ENCODE results near the gene EVA1C. TPM values are rescaled to one million over a fixed set of nuclear protein-coding genes. Genes with fewer than 3 reads are reported as not detected.

Gene EVA1C
- total and polyA plus RNA-seq, 2 donors (not counting 1 experiment from before 2014, with no cell fraction given), result 2.4 to 4.6 TPM

- no peak for DNase-seq (ENCODE audit: low read depth in 2 of 2)
- no peak overlapping the region for H3K27ac ChIP-seq (ENCODE audit: insufficient read depth, low read length)
- TF ChIP-seq EZH2 (IDR thresholded peaks at IDR 0.05; ENCODE audit: low read length, missing control alignments) (no peak), CTCF (conservative IDR thresholded peaks at IDR 0.05 in 1 of 2, IDR thresholded peaks at IDR 0.05 in 1 of 2; ENCODE audit: low read depth in 1 of 2, low read length in 2 of 2) (no peak)
- no peak overlapping the region for H2AFZ ChIP-seq (ENCODE audit: low read length)
- H3K79me2 ChIP-seq (ENCODE audit: control insufficient read depth, insufficient read depth, low read length), result peaks cover 39% of the 10 kb centered on the region
- peaks cover 2% of the 10 kb centered on the region for H3K4me1 ChIP-seq (ENCODE audit: control insufficient read depth, extremely low read depth, insufficient read depth, low read length)
- no peak overlapping the region for H3K4me2 ChIP-seq (ENCODE audit: extremely low read depth, insufficient read depth, low read length)
- no peaks in the 10 kb centered on the region for H4K20me1 ChIP-seq (ENCODE audit: control insufficient read depth, extremely low read depth, insufficient read depth, low read length)
- no peaks in the 10 kb centered on the region for H3K9me3 ChIP-seq (ENCODE audit: control insufficient read depth, insufficient read depth, low read depth, low read length)
- H3K36me3 ChIP-seq (ENCODE audit: control insufficient read depth, insufficient read depth, low read length), result peaks cover 17% of the 10 kb centered on the region
- H3K27me3 ChIP-seq (ENCODE audit: control insufficient read depth, insufficient read depth, low read length), result no peaks in the 10 kb centered on the region
- H3K4me3 ChIP-seq (replicated peaks in 1 of 4; ENCODE audit: control extremely low read depth in 1 of 4, insufficient read depth in 1 of 4, low read depth in 3 of 4, low read length in 4 of 4), result no peak overlapping the region
- no peak overlapping the region for H3K9ac ChIP-seq (ENCODE audit: insufficient read depth, low read length)
Observed at GRCh38 chr21:32383812-32384211, 28.7 kb upstream of the EVA1C start.

DNA sequence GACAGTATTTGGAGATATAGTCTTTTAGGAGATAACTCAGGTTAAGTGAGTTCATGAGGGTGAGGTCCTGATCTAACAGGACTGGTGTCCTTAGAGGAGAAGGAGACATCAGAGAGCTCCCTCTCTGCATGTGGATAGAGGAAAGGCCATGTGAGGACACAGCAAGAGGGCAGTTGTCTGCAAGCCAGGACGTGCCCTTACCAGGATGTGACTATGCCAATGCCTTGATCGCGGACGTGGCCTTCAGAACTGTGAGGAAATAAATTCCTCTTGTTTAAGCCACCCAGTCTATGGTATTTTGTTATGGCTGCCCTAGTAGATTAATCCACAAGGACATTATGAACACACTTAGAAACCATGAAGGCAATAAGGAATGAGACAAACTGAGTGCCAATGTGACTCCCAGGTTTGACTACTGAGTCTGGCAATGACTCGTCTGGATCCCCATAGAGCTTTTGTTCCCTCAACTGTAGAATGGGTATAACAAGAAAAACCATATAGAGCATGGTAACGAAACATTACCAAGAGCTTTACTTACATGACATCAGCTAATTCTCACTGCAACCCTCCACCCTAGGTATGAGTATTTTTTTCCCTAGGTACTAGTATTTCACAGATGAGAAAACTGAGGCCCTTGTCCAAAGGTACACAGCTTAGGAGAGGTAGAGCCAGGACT lies 26.2 kb upstream of the EVA1C start:
- no peak overlapping the region for H3K4me3 ChIP-seq (replicated peaks in 1 of 4; ENCODE audit: control extremely low read depth in 1 of 4, insufficient read depth in 1 of 4, low read depth in 3 of 4, low read length in 4 of 4)
- H3K79me2 ChIP-seq (ENCODE audit: control insufficient read depth, insufficient read depth, low read length), result peaks cover 56% of the 10 kb centered on the region
- no peak overlapping the region for H3K9ac ChIP-seq (ENCODE audit: insufficient read depth, low read length)
- H3K27me3 ChIP-seq (ENCODE audit: control insufficient read depth, insufficient read depth, low read length), result no peaks in the 10 kb centered on the region
- H3K4me1 ChIP-seq (ENCODE audit: control insufficient read depth, extremely low read depth, insufficient read depth, low read length), result peaks cover 2% of the 10 kb centered on the region
- H2AFZ ChIP-seq (ENCODE audit: low read length), result no peak overlapping the region
- TF ChIP-seq CTCF (conservative IDR thresholded peaks at IDR 0.05 in 1 of 2, IDR thresholded peaks at IDR 0.05 in 1 of 2; ENCODE audit: low read depth in 1 of 2, low read length in 2 of 2), result no peak
- TF ChIP-seq EZH2 (IDR thresholded peaks at IDR 0.05; ENCODE audit: low read length, missing control alignments), result no peak
- no peaks in the 10 kb centered on the region for H3K9me3 ChIP-seq (ENCODE audit: control insufficient read depth, insufficient read depth, low read depth, low read length)
- H3K4me2 ChIP-seq (ENCODE audit: extremely low read depth, insufficient read depth, low read length), result no peak overlapping the region
- no peaks in the 10 kb centered on the region for H4K20me1 ChIP-seq (ENCODE audit: control insufficient read depth, extremely low read depth, insufficient read depth, low read length)
- no peak overlapping the region for H3K27ac ChIP-seq (ENCODE audit: insufficient read depth, low read length)
- peak in 1 of 2 donors; percentile 32 for DNase-seq (ENCODE audit: low read depth in 2 of 2)
- H3K36me3 ChIP-seq (ENCODE audit: control insufficient read depth, insufficient read depth, low read length), result peaks cover 17% of the 10 kb centered on the region

DNA sequence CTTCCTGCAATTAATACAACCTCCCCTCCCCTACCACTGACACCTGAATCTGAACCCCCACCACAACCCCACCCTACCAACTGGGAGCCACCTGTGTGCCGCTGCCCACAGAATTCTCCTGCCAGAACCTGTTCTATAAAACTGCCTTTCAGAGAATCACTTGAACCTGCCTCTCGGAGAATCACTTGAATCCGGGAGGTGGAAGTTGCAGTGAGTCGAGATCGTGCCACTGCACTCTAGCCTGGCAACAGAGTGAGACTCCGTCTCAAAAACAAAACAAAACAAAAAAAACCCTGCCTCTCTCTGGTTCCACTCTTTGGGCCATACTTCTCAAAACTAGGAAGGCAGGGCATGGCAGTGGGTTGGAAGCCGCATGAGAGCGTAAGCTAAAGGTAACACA lies 25.4 kb upstream of the EVA1C start:
- Histone ChIP-seq H4K20me1 (ENCODE audit: control insufficient read depth, extremely low read depth, insufficient read depth, low read length) (no peaks in the 10 kb centered on the region), H3K4me2 (ENCODE audit: extremely low read depth, insufficient read depth, low read length) (no peak overlapping the region), H3K79me2 (ENCODE audit: control insufficient read depth, insufficient read depth, low read length) (peaks cover 64% of the 10 kb centered on the region), H3K27ac (ENCODE audit: insufficient read depth, low read length) (no peak overlapping the region), H3K36me3 (ENCODE audit: control insufficient read depth, insufficient read depth, low read length) (peaks cover 17% of the 10 kb centered on the region), H3K27me3 (ENCODE audit: control insufficient read depth, insufficient read depth, low read length) (no peaks in the 10 kb centered on the region), H3K9ac (ENCODE audit: insufficient read depth, low read length) (no peak overlapping the region), H3K4me1 (ENCODE audit: control insufficient read depth, extremely low read depth, insufficient read depth, low read length) (peaks cover 2% of the 10 kb centered on the region), H2AFZ (ENCODE audit: low read length) (no peak overlapping the region), H3K9me3 (ENCODE audit: control insufficient read depth, insufficient read depth, low read depth, low read length) (no peaks in the 10 kb centered on the region), H3K4me3 (replicated peaks in 1 of 4; ENCODE audit: control extremely low read depth in 1 of 4, insufficient read depth in 1 of 4, low read depth in 3 of 4, low read length in 4 of 4) (no peak overlapping the region)
- TF ChIP-seq EZH2 (IDR thresholded peaks at IDR 0.05; ENCODE audit: low read length, missing control alignments), result no peak
- no peak for TF ChIP-seq CTCF (conservative IDR thresholded peaks at IDR 0.05 in 1 of 2, IDR thresholded peaks at IDR 0.05 in 1 of 2; ENCODE audit: low read depth in 1 of 2, low read length in 2 of 2)
- no peak for DNase-seq (ENCODE audit: low read depth in 2 of 2)
